Measurements from ENCODE around the gene MIXL1. TPM values are rescaled to one million over a fixed set of nuclear protein-coding genes. Genes with fewer than 3 reads are reported as not detected.
"Not testable (repeated sequence)": the region's sequence is repeated elsewhere in the genome, so short reads cannot be mapped to it uniquely, and the experiment has no call there.

The MIXL1 gene
- total RNA-seq, 1 experiment from 2014 or later, result not detected

DNA sequence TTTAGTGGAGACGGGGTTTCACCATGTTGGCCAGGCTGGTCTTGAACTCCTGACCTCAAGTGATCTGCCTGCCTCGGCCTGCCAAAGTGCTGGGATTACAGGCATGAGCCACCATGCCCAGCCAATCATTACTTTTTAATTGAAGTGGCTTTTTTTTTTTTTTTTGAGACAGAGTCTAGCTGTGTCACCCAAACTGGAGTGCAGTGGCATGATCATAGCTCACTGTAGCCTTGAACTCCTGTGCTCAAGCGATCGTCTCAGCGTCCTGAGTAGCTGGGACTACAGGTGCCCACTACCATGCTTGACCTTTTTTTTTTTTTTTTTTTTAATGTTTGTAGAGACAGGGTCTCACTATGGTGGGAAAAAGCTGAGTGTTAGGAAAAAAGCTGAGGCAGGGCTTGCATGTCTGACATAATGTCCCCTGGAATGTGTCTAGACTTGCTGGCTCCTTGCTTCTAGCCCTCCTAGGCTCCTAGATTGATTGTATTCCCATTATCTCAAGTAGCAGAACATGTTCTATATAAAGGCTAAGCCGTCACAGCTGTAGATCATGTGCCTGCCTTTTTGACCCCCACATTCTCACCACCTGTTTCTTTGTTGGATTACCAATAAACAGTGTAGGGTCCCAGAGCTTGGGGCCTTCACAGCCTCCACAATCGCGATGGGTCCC is 48.9 kb downstream of the MIXL1 start:
- H3K4me3 ChIP-seq (replicated peaks in 1 of 2; ENCODE audit: low read depth in 1 of 2, low read length in 2 of 2); intact Hi-C loops (cut with micrococcal nuclease); POLR2A ChIA-PET; H2AFZ ChIP-seq (ENCODE audit: low read depth, low read length, poor library complexity, severe bottlenecking); H3K27me3 ChIP-seq (ENCODE audit: insufficient read depth, low read length); DNase-seq (ENCODE audit: low read depth, low spot score); H3K36me3 ChIP-seq (ENCODE audit: control insufficient read depth in 1 of 2, insufficient read depth in 2 of 2, low read length in 2 of 2); ATAC-seq; H3K79me2 ChIP-seq (ENCODE audit: insufficient read depth, low read length); H3K9ac ChIP-seq (ENCODE audit: low read length); CTCF ChIA-PET; H3K9me3 ChIP-seq (ENCODE audit: control insufficient read depth in 1 of 2, insufficient read depth in 1 of 2, low read depth in 1 of 2, low read length in 2 of 2); H4K20me1 ChIP-seq (ENCODE audit: insufficient read depth); H3K9me2 ChIP-seq (ENCODE audit: insufficient read depth); H3K27ac ChIP-seq (ENCODE audit: low read depth, low read length); BruUV-seq (replicated peaks); RAD21 ChIA-PET (ENCODE audit: low non-redundant PET in 1 of 2, low total read pairs in 2 of 2, uncharacterized antibody in 2 of 2, unreplicated experiment in 2 of 2); H3K4me1 ChIP-seq (ENCODE audit: control insufficient read depth in 1 of 2, insufficient read depth in 2 of 2, low read length in 2 of 2); H3K4me2 ChIP-seq (ENCODE audit: low read length): not testable (repeated sequence)

DNA sequence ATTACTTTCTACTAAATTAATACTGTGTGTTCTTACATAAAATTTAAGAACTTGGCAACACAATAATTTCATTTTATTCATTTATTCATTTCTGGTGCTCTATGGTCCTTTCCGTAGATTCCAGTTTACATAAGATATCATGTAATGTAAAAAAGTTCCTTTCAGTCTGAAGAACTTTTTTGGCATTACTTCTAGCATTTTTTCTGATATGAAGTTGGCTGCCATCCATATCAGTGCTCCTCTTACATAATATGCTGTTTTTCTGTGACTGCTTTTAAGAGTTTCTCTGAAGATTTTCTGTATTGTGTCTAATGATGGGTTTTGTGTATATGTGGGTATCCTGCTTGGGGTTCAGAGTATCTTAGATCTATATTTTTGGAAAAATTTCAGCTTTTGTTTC is 50.7 kb downstream of the MIXL1 start:
- H3K27me3 ChIP-seq (ENCODE audit: insufficient read depth, low read length), result no peaks in the 10 kb centered on the region
- no peaks in the 10 kb centered on the region for H3K9me2 ChIP-seq (ENCODE audit: insufficient read depth)
- no peaks in the 10 kb centered on the region for H3K4me1 ChIP-seq (ENCODE audit: control insufficient read depth in 1 of 2, insufficient read depth in 2 of 2, low read length in 2 of 2)
- TF ChIP-seq FOSL1 (IDR thresholded peaks at IDR 0.05; ENCODE audit: low read depth), result no peak
- no peak for TF ChIP-seq SIN3A (IDR thresholded peaks at IDR 0.05; ENCODE audit: low read depth)
- TF ChIP-seq SRF (IDR thresholded peaks at IDR 0.05; ENCODE audit: low read depth), result no peak
- no peak for TF ChIP-seq EGR1 (IDR thresholded peaks at IDR 0.05; ENCODE audit: low read depth)
- TF ChIP-seq CBX3 (IDR thresholded peaks at IDR 0.05; ENCODE audit: low read depth), result no peak
- TF ChIP-seq JUND (IDR thresholded peaks at IDR 0.05), result no peak
- TF ChIP-seq MAX (IDR thresholded peaks at IDR 0.05), result no peak
- peaks cover 2 to 6% of the 10 kb centered on the region in 2 experiments; a peak in 1 of 4 replicates for H3K36me3 ChIP-seq (ENCODE audit: control insufficient read depth in 1 of 2, insufficient read depth in 2 of 2, low read length in 2 of 2)
- no peak for DNase-seq (ENCODE audit: low read depth, low spot score)
- no peak overlapping the region for H3K9ac ChIP-seq (ENCODE audit: low read length)
- no TSS peak for BruUV-seq (replicated peaks)
- ATAC-seq, result no peak
- H3K4me3 ChIP-seq (replicated peaks in 1 of 2; ENCODE audit: low read depth in 1 of 2, low read length in 2 of 2), result no peak overlapping the region
- no peak overlapping the region for H3K4me2 ChIP-seq (ENCODE audit: low read length)
- no peaks in the 10 kb centered on the region for H4K20me1 ChIP-seq (ENCODE audit: insufficient read depth)
- no peaks in the 10 kb centered on the region for H3K9me3 ChIP-seq (ENCODE audit: control insufficient read depth in 1 of 2, insufficient read depth in 1 of 2, low read depth in 1 of 2, low read length in 2 of 2)
- intact Hi-C loops (cut with micrococcal nuclease), result no loop called here
- POLR2A ChIA-PET, result no interaction called here
- H3K79me2 ChIP-seq (ENCODE audit: insufficient read depth, low read length), result no peaks in the 10 kb centered on the region
- no peak overlapping the region for H2AFZ ChIP-seq (ENCODE audit: low read depth, low read length, poor library complexity, severe bottlenecking)
- RAD21 ChIA-PET (ENCODE audit: low non-redundant PET in 1 of 2, low total read pairs in 2 of 2, uncharacterized antibody in 2 of 2, unreplicated experiment in 2 of 2), result no interaction called here
- CTCF ChIA-PET, result no interaction called here
- no peak overlapping the region for H3K27ac ChIP-seq (ENCODE audit: low read depth, low read length)

Measured in HCT116 (cell line).